Tibial artery (tissue), 4 donors: ENCODE measurements around the gene DYNC1H1.
"Not testable (repeated sequence)": the region's sequence is repeated elsewhere in the genome, so short reads cannot be mapped to it uniquely, and the experiment has no call there.

Source experiments
- DNase-seq, 2 donors: peaks; one replicate each; pipeline ENCODE4 v3.0.0-alpha.2; 2019
- H3K27ac ChIP-seq, 2 donors: fragments of 200-600 bp; sonication (generic) in 1 of 2; 1 replicate in 1 of 2; 2 replicates in 1 of 2; pipeline ENCODE4 v1.5.1; 2018 to 2019; ENCODE audit warnings: mild to moderate bottlenecking in 1 of 2
- H3K27me3 ChIP-seq, 2 donors: fragments of 200-600 bp; sonication (generic) in 1 of 2; one replicate each; pipeline versions ENCODE4 v1.5.1 to v1.6.0; 2016 to 2019
- H3K36me3 ChIP-seq, 3 donors: fragments of 200-600 bp; sonication (generic) in 2 of 3; one replicate each; pipeline ENCODE4 v1.5.1; 2016 to 2019; ENCODE audit warnings: mild to moderate bottlenecking in 2 of 3
- H3K4me1 ChIP-seq, 4 donors: fragments of 200-600 bp; sonication (generic) in 2 of 4; 1 replicate in 3 of 4; 2 replicates in 1 of 4; pipeline ENCODE4 v1.5.1; 2016 to 2019
- H3K4me3 ChIP-seq, 2 donors: fragments of 200-600 bp; sonication (generic) in 1 of 2; 1 replicate in 1 of 2; 2 replicates in 1 of 2; pipeline ENCODE4 v1.5.1; 2018 to 2019; ENCODE audit warnings: mild to moderate bottlenecking in 2 of 2
- H3K9me3 ChIP-seq, 3 donors: fragments of 200-600 bp; sonication (generic) in 1 of 3; one replicate each; pipeline ENCODE4 v1.5.1; 2016 to 2019
- CTCF ChIP-seq, 2 experiments: fragments of 200-600 bp in 1 of 2; fragments of 450-650 bp in 1 of 2; IDR thresholded peaks; one replicate each; pipeline ENCODE4 v1.5.1; 2017 to 2019; ENCODE audit warnings: antibody characterized with exemption in 2 of 2, mild to moderate bottlenecking in 1 of 2, moderate library complexity in 1 of 2
- intact Hi-C: fragments of 100-400 bp; cut with DNase I; formaldehyde crosslinking; loops from one replicate; pipeline ENCODE4 v1.15.0; 2023; ENCODE audit warnings: low total_unique reads

Gene DYNC1H1

GRCh38 chr14:102071283-102071998 lies 107.1 kb downstream of the DYNC1H1 start:
- intact Hi-C loops = no loop called here
- no peak for DNase-seq
- Histone ChIP-seq H3K27ac (no peak overlapping the region), H3K9me3 (no peaks in the 10 kb centered on the region), H3K4me1 (peaks cover 0 to 9% (median 3%) of the 10 kb centered on the region in 4 donors), H3K27me3 (no peaks in the 10 kb centered on the region), H3K4me3 (no peak overlapping the region), H3K36me3 (no peaks in the 10 kb centered on the region)
- TF ChIP-seq CTCF (IDR thresholded peaks at IDR 0.05) = no peak

GRCh38 chr14:102074415-102074964 lies 110.1 kb downstream of the DYNC1H1 start:
- no peak for TF ChIP-seq CTCF (IDR thresholded peaks at IDR 0.05)
- Histone ChIP-seq H3K4me3 (no peak overlapping the region), H3K9me3 (no peaks in the 10 kb centered on the region), H3K4me1 (peaks cover 0 to 9% (median 3%) of the 10 kb centered on the region in 4 donors), H3K27me3 (no peaks in the 10 kb centered on the region), H3K36me3 (peaks cover 14 to 29% (median 15%) of the 10 kb centered on the region in 3 donors), H3K27ac (no peak overlapping the region)
- intact Hi-C loops = no loop called here
- no peak for DNase-seq

- no peak for TF ChIP-seq CTCF (IDR thresholded peaks at IDR 0.05)
These were observed 110.8 kb downstream of the DYNC1H1 start for GRCh38 chr14:102075155-102075554.

GRCh38 chr14:102077382-102077709 lies 113.0 kb downstream of the DYNC1H1 start:
- intact Hi-C loops = no loop called here

More at GRCh38 chr14:102075155-102075554, 110.8 kb downstream of the DYNC1H1 start:
- peaks cover 0 to 9% (median 3%) of the 10 kb centered on the region in 4 donors for H3K4me1 ChIP-seq
- intact Hi-C loops = no loop called here
- H3K27ac ChIP-seq = no peak overlapping the region
- no peaks in the 10 kb centered on the region for H3K27me3 ChIP-seq
- H3K36me3 ChIP-seq = peaks cover 21 to 35% (median 22%) of the 10 kb centered on the region in 3 donors
- no peak overlapping the region for H3K4me3 ChIP-seq
- DNase-seq = no peak
- H3K9me3 ChIP-seq = no peaks in the 10 kb centered on the region

GRCh38 chr14:102078361-102078791 lies 114.0 kb downstream of the DYNC1H1 start:
- DNase-seq, H3K27me3 ChIP-seq, H3K27ac ChIP-seq, H3K9me3 ChIP-seq, H3K4me3 ChIP-seq, intact Hi-C loops: not testable (repeated sequence)
- Histone ChIP-seq H3K4me1 (peaks cover 0 to 16% (median 6%) of the 10 kb centered on the region in 4 donors), H3K36me3 (peaks cover 52 to 68% (median 53%) of the 10 kb centered on the region in 3 donors)

More at GRCh38 chr14:102077382-102077709, 113.0 kb downstream of the DYNC1H1 start:
- Histone ChIP-seq H3K27ac (no peak overlapping the region), H3K9me3 (no peaks in the 10 kb centered on the region), H3K27me3 (no peaks in the 10 kb centered on the region), H3K4me3 (no peak overlapping the region), H3K36me3 (peaks cover 42 to 57% (median 43%) of the 10 kb centered on the region in 3 donors), H3K4me1 (peaks cover 0 to 6% (median 1%) of the 10 kb centered on the region in 4 donors)
- no peak for TF ChIP-seq CTCF (IDR thresholded peaks at IDR 0.05)
- no peak for DNase-seq
